Measurements from ENCODE around the gene ADORA2A.

Gene ADORA2A

GRCh38 chr22:24423519-24424000 lies 3.8 kb upstream of the ADORA2A start:
- H3K9ac ChIP-seq (ENCODE audit: low read length) = no peak overlapping the region
- H3K27ac ChIP-seq (ENCODE audit: low read depth, low read length) = no peak overlapping the region
- peak overlapping the region; percentile 25 for H3K4me3 ChIP-seq (ENCODE audit: low read length)
- peaks cover 5% of the 10 kb centered on the region for H3K27me3 ChIP-seq (ENCODE audit: control insufficient read depth, insufficient read depth, low read length)
- no peaks in the 10 kb centered on the region for H3K36me3 ChIP-seq (ENCODE audit: control insufficient read depth, insufficient read depth, low read length)
- H3K4me1 ChIP-seq (ENCODE audit: control insufficient read depth, insufficient read depth, low read length) = no peaks in the 10 kb centered on the region

- Histone ChIP-seq H3K27ac (ENCODE audit: low read depth, low read length) (no peak overlapping the region), H3K36me3 (ENCODE audit: control insufficient read depth, insufficient read depth, low read length) (no peaks in the 10 kb centered on the region), H3K4me3 (ENCODE audit: low read length) (peak overlapping the region; percentile 58), H3K4me1 (ENCODE audit: control insufficient read depth, insufficient read depth, low read length) (no peaks in the 10 kb centered on the region), H3K27me3 (ENCODE audit: control insufficient read depth, insufficient read depth, low read length) (peaks cover 5% of the 10 kb centered on the region), H3K9ac (ENCODE audit: low read length) (no peak overlapping the region)
Observed at GRCh38 chr22:24424001-24424900, 3.1 kb upstream of the ADORA2A start.

DNA sequence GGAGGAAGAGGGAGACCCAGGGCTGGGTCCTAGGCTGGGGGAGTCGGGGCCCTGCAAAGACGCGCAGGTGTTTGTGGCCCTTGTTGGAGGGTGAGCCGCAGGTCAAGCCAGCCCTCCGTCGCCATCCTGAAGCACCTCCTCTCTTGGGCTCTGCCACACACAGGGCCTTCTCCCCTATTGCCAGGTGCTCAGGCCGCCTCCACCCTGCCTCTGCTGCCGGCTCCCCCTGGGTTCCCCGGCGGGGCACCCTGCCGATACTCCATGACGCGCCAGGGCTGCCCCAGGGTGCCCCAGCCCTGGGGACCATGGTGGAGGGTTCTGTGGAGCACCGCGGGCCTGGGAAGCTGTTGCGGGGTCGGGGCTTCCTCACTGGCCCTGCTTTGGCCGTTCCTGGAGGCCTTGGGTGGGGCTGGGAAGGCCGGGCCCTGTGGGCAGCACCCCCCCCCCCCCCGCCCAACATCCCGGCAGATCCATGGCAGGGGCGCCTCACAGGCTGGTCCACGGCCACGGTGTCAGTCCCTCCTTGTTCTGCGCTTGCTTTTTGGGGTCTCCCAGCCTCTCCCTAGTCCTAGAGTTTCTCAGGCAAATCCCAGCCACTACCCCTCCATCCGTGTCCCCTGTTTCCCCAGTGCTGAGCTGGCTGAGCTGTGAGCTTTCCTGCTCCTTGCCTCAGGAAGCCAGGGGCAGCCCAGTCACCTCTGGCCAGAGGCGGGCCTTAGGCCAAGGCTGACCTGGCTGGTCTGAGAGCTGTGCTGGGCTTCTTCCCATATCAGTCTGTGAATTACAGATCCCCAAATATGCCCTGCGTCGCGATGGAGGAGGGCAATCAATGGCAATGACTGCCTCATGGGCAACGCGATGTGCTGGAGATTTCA lies 2.3 kb upstream of the ADORA2A start:
- Histone ChIP-seq H3K9ac (ENCODE audit: low read length) (no peak overlapping the region), H3K4me3 (ENCODE audit: low read length) (no peak overlapping the region), H3K27me3 (ENCODE audit: control insufficient read depth, insufficient read depth, low read length) (peaks cover 5% of the 10 kb centered on the region)

DNA sequence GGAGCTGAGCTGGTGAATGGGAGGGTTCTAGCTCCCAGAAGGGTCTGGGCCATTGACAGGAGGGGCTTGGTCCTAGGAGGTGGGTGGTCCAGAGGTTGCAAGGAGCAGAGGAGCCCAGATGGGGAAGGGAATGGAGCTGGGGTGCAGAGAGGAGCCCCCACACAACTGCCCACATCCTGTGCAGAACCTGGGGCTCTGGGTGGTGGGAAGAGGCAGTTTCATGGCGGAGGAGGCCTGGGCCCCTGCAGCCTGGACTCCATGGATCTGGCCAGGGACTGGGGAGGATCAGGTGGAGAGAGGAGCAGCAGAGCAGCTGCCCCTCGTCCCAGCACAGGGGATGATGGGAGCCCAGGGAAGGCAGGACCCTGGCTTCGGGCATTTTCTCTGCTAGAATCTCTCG lies 963 bp upstream of the ADORA2A start:
- H3K27me3 ChIP-seq (ENCODE audit: control insufficient read depth, insufficient read depth, low read length) = peaks cover 2% of the 10 kb centered on the region
- no peak overlapping the region for H3K27ac ChIP-seq (ENCODE audit: low read depth, low read length)
- no peak overlapping the region for H3K9ac ChIP-seq (ENCODE audit: low read length)
- H3K4me3 ChIP-seq (ENCODE audit: low read length) = no peak overlapping the region
- H3K4me1 ChIP-seq (ENCODE audit: control insufficient read depth, insufficient read depth, low read length) = no peaks in the 10 kb centered on the region
- no peaks in the 10 kb centered on the region for H3K36me3 ChIP-seq (ENCODE audit: control insufficient read depth, insufficient read depth, low read length)

More for the DNA sequence above, 2.3 kb upstream of the ADORA2A start:
- no peak overlapping the region for H3K27ac ChIP-seq (ENCODE audit: low read depth, low read length)
- H3K36me3 ChIP-seq (ENCODE audit: control insufficient read depth, insufficient read depth, low read length) = no peaks in the 10 kb centered on the region
- no peaks in the 10 kb centered on the region for H3K4me1 ChIP-seq (ENCODE audit: control insufficient read depth, insufficient read depth, low read length)

DNA sequence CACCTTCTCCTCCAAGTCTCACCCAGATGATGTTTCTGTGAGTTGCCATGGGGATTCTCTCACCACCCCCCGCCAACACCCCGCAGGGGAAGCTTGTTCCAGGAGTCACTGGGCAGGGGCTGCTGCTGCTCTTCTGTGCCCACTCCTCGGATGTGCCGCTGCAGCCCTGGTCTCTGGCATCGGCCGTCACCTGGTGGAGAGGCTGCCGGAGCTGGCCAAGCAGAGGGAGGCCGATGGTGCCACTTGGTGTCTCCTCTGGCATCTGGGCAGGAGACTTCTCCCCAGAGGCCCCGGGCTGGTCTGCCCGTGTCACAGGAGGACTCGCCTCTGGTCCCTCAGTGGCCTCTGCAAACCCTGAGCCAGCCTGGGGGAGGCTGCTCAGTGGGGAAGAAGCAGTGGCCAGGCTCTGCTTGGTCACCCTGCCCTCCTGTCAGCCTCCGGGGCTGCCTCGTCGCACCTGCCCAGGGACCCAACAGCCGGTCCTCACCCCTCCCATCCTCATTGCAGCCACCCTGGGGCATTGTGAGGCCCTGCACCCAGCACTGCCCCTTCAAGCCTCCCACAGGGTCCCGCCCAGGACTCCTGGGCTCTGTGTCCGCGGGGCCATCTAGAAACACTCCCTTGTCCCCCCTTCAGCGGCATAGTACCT lies 424 bp upstream of the ADORA2A start:
- no peaks in the 10 kb centered on the region for H3K4me1 ChIP-seq (ENCODE audit: control insufficient read depth, insufficient read depth, low read length)
- H3K4me3 ChIP-seq (ENCODE audit: low read length) = peak overlapping the region; percentile 19
- H3K27ac ChIP-seq (ENCODE audit: low read depth, low read length) = no peak overlapping the region

GRCh38 chr22:24428751-24429410 lies 1.5 kb downstream of the ADORA2A start:
- Histone ChIP-seq H3K27me3 (ENCODE audit: control insufficient read depth, insufficient read depth, low read length) (peaks cover 2% of the 10 kb centered on the region), H3K4me3 (ENCODE audit: low read length) (peak overlapping the region; percentile 36), H3K36me3 (ENCODE audit: control insufficient read depth, insufficient read depth, low read length) (no peaks in the 10 kb centered on the region), H3K27ac (ENCODE audit: low read depth, low read length) (no peak overlapping the region), H3K9ac (ENCODE audit: low read length) (no peak overlapping the region), H3K4me1 (ENCODE audit: control insufficient read depth, insufficient read depth, low read length) (peaks cover 5% of the 10 kb centered on the region)

More for the DNA sequence above, 424 bp upstream of the ADORA2A start:
- Histone ChIP-seq H3K9ac (ENCODE audit: low read length) (no peak overlapping the region), H3K36me3 (ENCODE audit: control insufficient read depth, insufficient read depth, low read length) (no peaks in the 10 kb centered on the region), H3K27me3 (ENCODE audit: control insufficient read depth, insufficient read depth, low read length) (peaks cover 2% of the 10 kb centered on the region)

GRCh38 chr22:24429411-24430365 lies 2.3 kb downstream of the ADORA2A start:
- H3K4me1 ChIP-seq (ENCODE audit: control insufficient read depth, insufficient read depth, low read length) = peaks cover 5% of the 10 kb centered on the region
- H3K27me3 ChIP-seq (ENCODE audit: control insufficient read depth, insufficient read depth, low read length) = peaks cover 2% of the 10 kb centered on the region
- H3K36me3 ChIP-seq (ENCODE audit: control insufficient read depth, insufficient read depth, low read length) = no peaks in the 10 kb centered on the region
- H3K4me3 ChIP-seq (ENCODE audit: low read length) = no peak overlapping the region
- H3K9ac ChIP-seq (ENCODE audit: low read length) = no peak overlapping the region
- no peak overlapping the region for H3K27ac ChIP-seq (ENCODE audit: low read depth, low read length)

- no peak overlapping the region for H3K4me3 ChIP-seq (ENCODE audit: low read length)
- no peak overlapping the region for H3K9ac ChIP-seq (ENCODE audit: low read length)
- no peak overlapping the region for H3K27ac ChIP-seq (ENCODE audit: low read depth, low read length)
- H3K4me1 ChIP-seq (ENCODE audit: control insufficient read depth, insufficient read depth, low read length) = peaks cover 5% of the 10 kb centered on the region
- H3K36me3 ChIP-seq (ENCODE audit: control insufficient read depth, insufficient read depth, low read length) = no peaks in the 10 kb centered on the region
- no peaks in the 10 kb centered on the region for H3K27me3 ChIP-seq (ENCODE audit: control insufficient read depth, insufficient read depth, low read length)
Observed at GRCh38 chr22:24430431-24431308, 3.3 kb downstream of the ADORA2A start.

DNA sequence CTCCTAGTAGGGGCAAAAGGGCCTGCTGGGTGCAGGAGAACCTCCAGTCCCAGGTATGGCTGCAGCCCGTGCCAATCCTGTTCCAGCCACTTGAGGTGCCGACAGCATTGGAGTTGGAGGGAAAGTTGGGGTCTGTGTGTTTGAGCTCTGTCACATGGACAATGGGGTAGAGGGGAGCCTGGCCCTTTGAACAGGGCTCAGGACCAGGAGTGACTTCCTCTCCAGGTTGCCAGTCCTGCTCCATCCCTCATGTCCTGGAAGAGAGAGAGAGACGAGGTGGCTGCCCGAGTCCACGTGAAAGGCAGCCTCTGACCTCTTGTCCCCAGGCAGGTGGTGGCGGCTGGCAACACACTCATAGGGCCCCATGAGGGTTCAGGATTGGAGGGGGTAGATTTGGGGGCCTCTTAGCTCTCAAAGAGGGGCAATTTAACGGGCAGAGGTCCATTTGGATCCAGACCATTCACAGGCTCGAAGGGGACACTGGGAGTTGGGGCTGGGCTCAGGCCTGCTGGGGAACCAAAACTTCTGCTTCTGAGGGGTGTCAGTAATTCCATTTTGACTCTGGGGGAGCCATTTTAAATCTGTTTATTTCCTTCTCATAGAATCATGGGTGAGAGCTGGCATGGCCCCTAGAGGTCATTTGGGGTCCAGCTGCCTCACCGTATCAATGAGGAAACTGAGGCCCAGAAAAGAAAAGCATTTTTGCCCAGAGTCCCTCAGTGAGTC lies 4.1 kb downstream of the ADORA2A start:
- no peak overlapping the region for H3K27ac ChIP-seq (ENCODE audit: low read depth, low read length)
- H3K4me1 ChIP-seq (ENCODE audit: control insufficient read depth, insufficient read depth, low read length) = peaks cover 5% of the 10 kb centered on the region
- H3K4me3 ChIP-seq (ENCODE audit: low read length) = no peak overlapping the region
- H3K27me3 ChIP-seq (ENCODE audit: control insufficient read depth, insufficient read depth, low read length) = no peaks in the 10 kb centered on the region
- H3K9ac ChIP-seq (ENCODE audit: low read length) = no peak overlapping the region
- H3K36me3 ChIP-seq (ENCODE audit: control insufficient read depth, insufficient read depth, low read length) = no peaks in the 10 kb centered on the region
